Osteocyte (in vitro differentiated cells): ENCODE data around the gene CAMK2D. TPM values are rescaled to one million over a fixed set of nuclear protein-coding genes. Genes with fewer than 3 reads are reported as not detected.

Experiments used
- DNase-seq: peaks from one replicate; pipeline ENCODE4 v3.0.0; 2021; ENCODE audit warnings: mixed read lengths; ENCODE audit not compliant: unreplicated experiment; ENCODE audit errors: extremely low spot score
- H3K27ac Mint-ChIP-seq: one replicate; pipeline ENCODE4 v1.8.0; 2021; ENCODE audit warnings: mild to moderate bottlenecking, mixed read lengths; ENCODE audit not compliant: unreplicated experiment
- H3K27me3 Mint-ChIP-seq: one replicate; pipeline ENCODE4 v1.8.0; 2021; ENCODE audit warnings: mixed read lengths; ENCODE audit not compliant: unreplicated experiment
- H3K36me3 Mint-ChIP-seq: one replicate; pipeline ENCODE4 v1.8.0; 2021; ENCODE audit warnings: mixed read lengths; ENCODE audit not compliant: unreplicated experiment
- H3K4me1 Mint-ChIP-seq: one replicate; pipeline ENCODE4 v1.8.0; 2021; ENCODE audit warnings: mixed read lengths; ENCODE audit not compliant: unreplicated experiment
- H3K4me3 Mint-ChIP-seq: one replicate; pipeline ENCODE4 v1.8.0; 2021; ENCODE audit warnings: mild to moderate bottlenecking, moderate library complexity, mixed read lengths; ENCODE audit not compliant: unreplicated experiment
- H3K9me3 Mint-ChIP-seq: one replicate; pipeline ENCODE4 v1.8.0; 2021; ENCODE audit warnings: mixed read lengths; ENCODE audit not compliant: unreplicated experiment
- CTCF ChIP-seq: fragments of 200-600 bp; sonication (generic); IDR thresholded peaks from 2 replicates; pipeline ENCODE4 v1.5.0; 2021; ENCODE audit warnings: antibody characterized with exemption, mild to moderate bottlenecking, moderate library complexity
- total RNA-seq: library from RNA; stranded (reverse); gene quantifications from 2 replicates; pipeline ENCODE4 v1.2.1, GENCODE V29; 2021

The CAMK2D gene
- total RNA-seq, 1 donor from 2014 or later = 84.3 TPM

GRCh38 chr4:113502476-113502875 lies 259.1 kb downstream of the CAMK2D start:
- Mint-ChIP-seq H3K27ac (no peak overlapping the region), H3K36me3 (peaks cover 44% of the 10 kb centered on the region), H3K4me1 (peaks cover 4% of the 10 kb centered on the region), H3K4me3 (no peak overlapping the region), H3K9me3 (no peaks in the 10 kb centered on the region), H3K27me3 (no peaks in the 10 kb centered on the region)
- no peak for TF ChIP-seq CTCF
- no peak for DNase-seq

GRCh38 chr4:113500424-113500823 lies 261.1 kb downstream of the CAMK2D start:
- Mint-ChIP-seq H3K27me3 (no peaks in the 10 kb centered on the region), H3K36me3 (peaks cover 56% of the 10 kb centered on the region), H3K9me3 (peaks cover under 1% of the 10 kb centered on the region), H3K4me1 (peaks cover 16% of the 10 kb centered on the region), H3K27ac (no peak overlapping the region), H3K4me3 (no peak overlapping the region)
- no peak for TF ChIP-seq CTCF
- DNase-seq = no peak

- Mint-ChIP-seq H3K27me3 (no peaks in the 10 kb centered on the region), H3K36me3 (peaks cover 58% of the 10 kb centered on the region), H3K4me3 (no peak overlapping the region), H3K4me1 (peaks cover 16% of the 10 kb centered on the region), H3K27ac (no peak overlapping the region), H3K9me3 (peaks cover 5% of the 10 kb centered on the region)
- TF ChIP-seq CTCF = no peak
- no peak for DNase-seq
These were observed 261.8 kb downstream of the CAMK2D start for GRCh38 chr4:113499696-113500095.

GRCh38 chr4:113499166-113499565 lies 262.4 kb downstream of the CAMK2D start:
- H3K27me3 Mint-ChIP-seq = no peaks in the 10 kb centered on the region
- H3K4me1 Mint-ChIP-seq = peaks cover 16% of the 10 kb centered on the region
- no peak overlapping the region for H3K27ac Mint-ChIP-seq
- H3K4me3 Mint-ChIP-seq = no peak overlapping the region
- peaks cover 54% of the 10 kb centered on the region for H3K36me3 Mint-ChIP-seq
- no peak for TF ChIP-seq CTCF
- H3K9me3 Mint-ChIP-seq = peaks cover 5% of the 10 kb centered on the region
- DNase-seq = no peak

GRCh38 chr4:113497154-113497884 lies 264.2 kb downstream of the CAMK2D start:
- no peak for TF ChIP-seq CTCF
- Mint-ChIP-seq H3K4me3 (no peak overlapping the region), H3K9me3 (peaks cover 5% of the 10 kb centered on the region), H3K27ac (peak overlapping the region; percentile 63), H3K27me3 (no peaks in the 10 kb centered on the region), H3K4me1 (peaks cover 16% of the 10 kb centered on the region), H3K36me3 (peaks cover 48% of the 10 kb centered on the region)
- DNase-seq = no peak
